IPS-15b (cell line): ENCODE measurements around the gene CYP19A1.
"Not testable (repeated sequence)": the region's sequence is repeated elsewhere in the genome, so short reads cannot be mapped to it uniquely, and the experiment has no call there.

Experiments used
- H3K27me3 ChIP-seq: one replicate; pipeline ENCODE4 v1.6.1; 2013; ENCODE audit warnings: low read length; ENCODE audit not compliant: control insufficient read depth, insufficient read depth
- H3K36me3 ChIP-seq: one replicate; pipeline ENCODE4 v1.6.1; 2013; ENCODE audit warnings: low read length; ENCODE audit not compliant: control insufficient read depth, insufficient read depth
- H3K4me1 ChIP-seq: one replicate; pipeline ENCODE4 v1.6.1; 2013; ENCODE audit warnings: mild to moderate bottlenecking, low read length; ENCODE audit not compliant: control insufficient read depth, insufficient read depth
- H3K4me3 ChIP-seq: one replicate; pipeline ENCODE4 v1.5.1; 2013; ENCODE audit warnings: low read depth, low read length
- H3K9ac ChIP-seq: one replicate; pipeline ENCODE4 v1.6.1; 2013; ENCODE audit warnings: low read depth, mild to moderate bottlenecking, low read length
- H3K9me3 ChIP-seq: one replicate; pipeline ENCODE4 v1.6.1; 2013; ENCODE audit warnings: mild to moderate bottlenecking, low read length; ENCODE audit not compliant: control insufficient read depth, insufficient read depth

CYP19A1 gene

GRCh38 chr15:51265037-51265555, 73.3 kb downstream of the CYP19A1 start:
- H3K27me3 ChIP-seq = peaks cover 36% of the 10 kb centered on the region

GRCh38 chr15:51263726-51264125, 74.7 kb downstream of the CYP19A1 start:
- H3K9me3 ChIP-seq = peaks cover 4% of the 10 kb centered on the region
- H3K4me3 ChIP-seq = no peak overlapping the region
- no peak overlapping the region for H3K9ac ChIP-seq
- H3K27me3 ChIP-seq = peaks cover 36% of the 10 kb centered on the region
- peaks cover 3% of the 10 kb centered on the region for H3K4me1 ChIP-seq
- no peaks in the 10 kb centered on the region for H3K36me3 ChIP-seq

More at GRCh38 chr15:51265037-51265555, 73.3 kb downstream of the CYP19A1 start:
- Histone ChIP-seq H3K9me3 (peaks cover 4% of the 10 kb centered on the region), H3K9ac (no peak overlapping the region), H3K36me3 (no peaks in the 10 kb centered on the region), H3K4me3 (no peak overlapping the region), H3K4me1 (peaks cover 3% of the 10 kb centered on the region)

GRCh38 chr15:51263116-51263515, 75.3 kb downstream of the CYP19A1 start:
- Histone ChIP-seq H3K4me1 (peaks cover 3% of the 10 kb centered on the region), H3K9ac (no peak overlapping the region), H3K4me3 (no peak overlapping the region), H3K9me3 (peaks cover 4% of the 10 kb centered on the region), H3K27me3 (peaks cover 32% of the 10 kb centered on the region), H3K36me3 (no peaks in the 10 kb centered on the region)

GRCh38 chr15:51262463-51262862, 75.9 kb downstream of the CYP19A1 start:
- Histone ChIP-seq H3K4me1 (peaks cover 3% of the 10 kb centered on the region), H3K9ac (no peak overlapping the region), H3K36me3 (no peaks in the 10 kb centered on the region), H3K27me3 (peaks cover 26% of the 10 kb centered on the region), H3K4me3 (no peak overlapping the region), H3K9me3 (peaks cover 4% of the 10 kb centered on the region)

- H3K36me3 ChIP-seq, H3K9ac ChIP-seq, H3K4me3 ChIP-seq, H3K4me1 ChIP-seq, H3K9me3 ChIP-seq: not testable (repeated sequence)
- peaks cover 12% of the 10 kb centered on the region for H3K27me3 ChIP-seq
Observed at GRCh38 chr15:51261113-51261512, 77.3 kb downstream of the CYP19A1 start.

GRCh38 chr15:51260202-51260601, 78.2 kb downstream of the CYP19A1 start:
- no peaks in the 10 kb centered on the region for H3K36me3 ChIP-seq
- H3K9me3 ChIP-seq = peaks cover 4% of the 10 kb centered on the region
- H3K27me3 ChIP-seq = peaks cover 3% of the 10 kb centered on the region
- no peak overlapping the region for H3K9ac ChIP-seq
- H3K4me1 ChIP-seq = no peaks in the 10 kb centered on the region
- H3K4me3 ChIP-seq = no peak overlapping the region

GRCh38 chr15:51255533-51255932, 82.9 kb downstream of the CYP19A1 start:
- H3K4me1 ChIP-seq = no peaks in the 10 kb centered on the region
- no peaks in the 10 kb centered on the region for H3K36me3 ChIP-seq
- no peak overlapping the region for H3K4me3 ChIP-seq
- H3K9me3 ChIP-seq = no peaks in the 10 kb centered on the region
- H3K27me3 ChIP-seq = no peaks in the 10 kb centered on the region
- H3K9ac ChIP-seq = no peak overlapping the region

- Histone ChIP-seq H3K27me3 (no peaks in the 10 kb centered on the region), H3K4me1 (no peaks in the 10 kb centered on the region), H3K9ac (no peak overlapping the region), H3K36me3 (no peaks in the 10 kb centered on the region), H3K4me3 (no peak overlapping the region), H3K9me3 (no peaks in the 10 kb centered on the region)
Observed at GRCh38 chr15:51253366-51253765, 85.0 kb downstream of the CYP19A1 start.

- Histone ChIP-seq H3K4me1 (no peaks in the 10 kb centered on the region), H3K9me3 (no peaks in the 10 kb centered on the region), H3K27me3 (no peaks in the 10 kb centered on the region), H3K36me3 (no peaks in the 10 kb centered on the region), H3K4me3 (no peak overlapping the region), H3K9ac (no peak overlapping the region)
Observed at GRCh38 chr15:51252671-51253070, 85.7 kb downstream of the CYP19A1 start.

- Histone ChIP-seq H3K9me3 (no peaks in the 10 kb centered on the region), H3K36me3 (no peaks in the 10 kb centered on the region), H3K4me3 (no peak overlapping the region), H3K27me3 (no peaks in the 10 kb centered on the region), H3K4me1 (no peaks in the 10 kb centered on the region), H3K9ac (no peak overlapping the region)
Observed at GRCh38 chr15:51251556-51251955, 86.8 kb downstream of the CYP19A1 start.

GRCh38 chr15:51250217-51251011, 88.0 kb downstream of the CYP19A1 start:
- Histone ChIP-seq H3K9ac (no peak overlapping the region), H3K36me3 (no peaks in the 10 kb centered on the region), H3K27me3 (no peaks in the 10 kb centered on the region), H3K9me3 (no peaks in the 10 kb centered on the region), H3K4me3 (no peak overlapping the region), H3K4me1 (no peaks in the 10 kb centered on the region)

GRCh38 chr15:51245628-51246027, 92.8 kb downstream of the CYP19A1 start:
- no peaks in the 10 kb centered on the region for H3K9me3 ChIP-seq
- H3K4me3 ChIP-seq = no peak overlapping the region

More at GRCh38 chr15:51245628-51246027, 92.8 kb downstream of the CYP19A1 start:
- no peak overlapping the region for H3K9ac ChIP-seq
- H3K36me3 ChIP-seq = no peaks in the 10 kb centered on the region
- H3K4me1 ChIP-seq = peaks cover 2% of the 10 kb centered on the region
- H3K27me3 ChIP-seq = no peaks in the 10 kb centered on the region
